ENCODE data around the gene DFFB. TPM values are rescaled to one million over a fixed set of nuclear protein-coding genes. Genes with fewer than 3 reads are reported as not detected.
A peak's percentile ranks its signal among the peaks of the same experiment; 100 is the strongest.

The DFFB gene
- total and polyA plus RNA-seq, 2 of the 13 experiments (the other 11 are each of a cell fraction or from before 2014, with no cell fraction given): 4.6 to 9.3 TPM

GRCh38 chr1:3900969-3901529 lies 43.8 kb downstream of the DFFB start (continued):
- TF ChIP-seq ZNF766 (CRISPR knock-in tag; IDR thresholded peaks at IDR 0.05; ENCODE audit: borderline replicate concordance): no peak
- TF ChIP-seq MAX (IDR thresholded peaks at IDR 0.05): peak; percentile 73; the same call in 1 of the 2 replicates
- no peak for TF ChIP-seq DMTF1 (CRISPR knock-in tag; IDR thresholded peaks at IDR 0.05)
- no peak for TF ChIP-seq NR2C2 (CRISPR knock-in tag; IDR thresholded peaks at IDR 0.05; ENCODE audit: borderline replicate concordance)
- TF ChIP-seq ZNF776 (CRISPR knock-in tag; IDR thresholded peaks at IDR 0.05): no peak; the same call in 1 of the 2 replicates
- peak; percentile 97; the same call in 1 of the 2 replicates for TF ChIP-seq ZFP82 (CRISPR knock-in tag; IDR thresholded peaks at IDR 0.05; ENCODE audit: borderline replicate concordance)
- no peak for TF ChIP-seq LCORL (IDR thresholded peaks at IDR 0.05)
- no peak for TF ChIP-seq LCORL (CRISPR knock-in tag; IDR thresholded peaks at IDR 0.05)
- no peak for TF ChIP-seq ZNF569 (CRISPR knock-in tag; IDR thresholded peaks at IDR 0.05; ENCODE audit: borderline replicate concordance)
- TF ChIP-seq MLX (CRISPR knock-in tag; IDR thresholded peaks at IDR 0.05): no peak
- no peak for TF ChIP-seq ISX (CRISPR knock-in tag; conservative IDR thresholded peaks at IDR 0.05)
- no peak for TF ChIP-seq TOE1 (CRISPR knock-in tag; IDR thresholded peaks at IDR 0.05)
- 0 out of 2 replicates have a peak, but pooled peaks have one; percentile 12 for TF ChIP-seq MTERF4 (CRISPR knock-in tag; IDR thresholded peaks at IDR 0.05)
- peak; percentile 89 for TF ChIP-seq DRAP1 (CRISPR knock-in tag; IDR thresholded peaks at IDR 0.05)
- TF ChIP-seq HDAC2 (CRISPR knock-in tag; IDR thresholded peaks at IDR 0.05): no peak
- peak; percentile 75; the same call in 1 of the 2 replicates for TF ChIP-seq AKAP8 (CRISPR knock-in tag; IDR thresholded peaks at IDR 0.05)
- no peak for TF ChIP-seq SRY (CRISPR knock-in tag; IDR thresholded peaks at IDR 0.05)
- TF ChIP-seq ELF1 (CRISPR knock-in tag; IDR thresholded peaks at IDR 0.05): no peak
- TF ChIP-seq RFXANK (CRISPR knock-in tag; IDR thresholded peaks at IDR 0.05): no peak
- TF ChIP-seq KLF6 (CRISPR knock-in tag; IDR thresholded peaks at IDR 0.05): no peak
- TF ChIP-seq ATRX (CRISPR knock-in tag; IDR thresholded peaks at IDR 0.05; ENCODE audit: borderline replicate concordance): no peak
- TF ChIP-seq REPIN1 (CRISPR knock-in tag; IDR thresholded peaks at IDR 0.05; ENCODE audit: borderline replicate concordance, low read depth): no peak
- TF ChIP-seq ZNF274 (CRISPR knock-in tag; IDR thresholded peaks at IDR 0.05): no peak; the same call in 1 of the 2 replicates
- TF ChIP-seq ZNF7 (CRISPR knock-in tag; IDR thresholded peaks at IDR 0.05): no peak
- no peak for TF ChIP-seq ZNF883 (CRISPR knock-in tag; IDR thresholded peaks at IDR 0.05; ENCODE audit: not compliant biosample characterization)

All from HepG2 (cell line).